AG10803 (cell line): Measurements from ENCODE around the gene KBTBD4.
"Not testable (repeated sequence)": the region's sequence is repeated elsewhere in the genome, so short reads cannot be mapped to it uniquely, and the experiment has no call there.

Source experiments
- DNase-seq: peaks from one replicate; pipeline ENCODE4 v3.0.0; 2010; ENCODE audit warnings: low read depth
- H3K4me3 ChIP-seq: 2 replicates; pipeline ENCODE4 v1.5.1; 2011; ENCODE audit warnings: mild to moderate bottlenecking, low read length, control low read depth
- CTCF ChIP-seq: conservative IDR thresholded peaks from 2 replicates; pipeline ENCODE4 v1.5.1; 2011; ENCODE audit warnings: mild to moderate bottlenecking, low read length, control low read depth, inconsistent platforms

The KBTBD4 gene

DNA sequence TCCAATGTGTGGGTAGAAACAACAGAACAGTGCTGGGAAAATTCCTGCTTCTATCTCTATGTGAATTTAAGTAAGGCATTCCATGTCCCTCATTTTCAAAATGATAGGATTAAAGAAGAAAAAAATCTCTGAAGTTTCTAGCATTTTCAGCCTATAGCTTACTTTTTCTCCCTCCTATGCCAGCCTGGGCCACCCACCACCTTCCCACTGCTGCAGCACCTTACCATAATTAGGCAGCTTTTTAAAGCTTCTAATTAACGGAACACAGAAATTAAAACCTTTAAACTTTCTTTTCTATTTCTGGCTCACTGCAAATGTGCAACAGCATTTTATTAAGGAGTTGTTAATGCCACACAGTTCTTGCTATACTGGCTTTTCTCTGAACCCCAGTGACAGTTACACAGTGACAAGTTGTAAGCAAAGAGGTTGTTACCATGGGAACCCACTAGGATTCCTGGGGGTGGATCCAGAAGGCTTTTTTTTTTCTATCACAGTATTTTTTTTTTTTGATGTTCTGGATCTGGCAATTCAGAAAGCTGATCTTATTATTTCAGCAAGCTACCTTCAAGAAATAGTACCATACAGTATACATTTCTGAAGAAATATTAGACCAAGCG lies 46.1 kb downstream of the KBTBD4 start:
- H3K4me3 ChIP-seq = no peak overlapping the region
- TF ChIP-seq CTCF = no peak
- DNase-seq = no peak

GRCh38 chr11:47531666-47532065 lies 47.1 kb downstream of the KBTBD4 start:
- H3K4me3 ChIP-seq = no peak overlapping the region
- TF ChIP-seq CTCF = no peak
- no peak for DNase-seq

DNA sequence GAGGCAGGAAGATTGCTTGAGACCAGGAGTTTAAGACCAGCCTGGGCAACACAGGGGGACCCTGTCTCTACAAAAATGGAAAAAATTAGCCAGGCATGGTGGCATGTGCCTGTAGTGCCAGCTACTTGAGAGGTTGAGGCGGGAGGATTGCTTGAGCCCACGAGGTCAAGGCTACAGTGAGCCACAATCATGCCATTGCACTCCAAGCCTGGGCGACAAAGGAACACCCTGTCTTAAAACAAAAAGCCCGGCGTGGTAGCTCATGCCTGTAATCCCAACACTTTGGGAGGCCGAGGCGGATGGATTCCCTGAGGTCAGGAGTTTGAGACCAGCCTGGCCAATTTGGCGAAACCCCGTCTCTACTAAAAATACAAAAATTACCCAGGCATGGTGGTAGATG lies 48.0 kb downstream of the KBTBD4 start:
- not testable (repeated sequence) for DNase-seq, H3K4me3 ChIP-seq

DNA sequence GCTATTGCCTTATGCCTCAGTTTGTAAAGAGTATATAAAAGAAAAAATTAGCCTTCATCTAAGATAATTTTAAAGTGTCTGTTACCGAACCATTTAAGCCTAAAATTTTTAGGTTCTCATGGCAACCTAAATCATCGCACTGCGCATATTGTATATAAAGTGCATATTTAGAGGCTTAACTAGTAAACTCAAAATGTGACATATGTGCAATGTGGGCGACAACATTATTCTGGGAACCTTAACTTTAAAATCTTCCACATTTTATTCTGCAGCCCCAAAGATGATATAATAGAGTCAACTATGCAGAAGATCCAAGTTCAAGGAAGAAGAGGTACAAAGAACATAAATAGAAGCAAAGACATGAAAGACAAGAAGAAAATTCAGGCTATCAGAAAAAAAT lies 48.8 kb downstream of the KBTBD4 start:
- TF ChIP-seq CTCF = no peak
- DNase-seq = no peak
- H3K4me3 ChIP-seq = no peak overlapping the region

GRCh38 chr11:47527186-47527585 lies 51.6 kb downstream of the KBTBD4 start:
- DNase-seq = no peak
- no peak overlapping the region for H3K4me3 ChIP-seq
- no peak for TF ChIP-seq CTCF

- not testable (repeated sequence) for DNase-seq, H3K4me3 ChIP-seq
These were observed 52.7 kb downstream of the KBTBD4 start for GRCh38 chr11:47526032-47526431.

DNA sequence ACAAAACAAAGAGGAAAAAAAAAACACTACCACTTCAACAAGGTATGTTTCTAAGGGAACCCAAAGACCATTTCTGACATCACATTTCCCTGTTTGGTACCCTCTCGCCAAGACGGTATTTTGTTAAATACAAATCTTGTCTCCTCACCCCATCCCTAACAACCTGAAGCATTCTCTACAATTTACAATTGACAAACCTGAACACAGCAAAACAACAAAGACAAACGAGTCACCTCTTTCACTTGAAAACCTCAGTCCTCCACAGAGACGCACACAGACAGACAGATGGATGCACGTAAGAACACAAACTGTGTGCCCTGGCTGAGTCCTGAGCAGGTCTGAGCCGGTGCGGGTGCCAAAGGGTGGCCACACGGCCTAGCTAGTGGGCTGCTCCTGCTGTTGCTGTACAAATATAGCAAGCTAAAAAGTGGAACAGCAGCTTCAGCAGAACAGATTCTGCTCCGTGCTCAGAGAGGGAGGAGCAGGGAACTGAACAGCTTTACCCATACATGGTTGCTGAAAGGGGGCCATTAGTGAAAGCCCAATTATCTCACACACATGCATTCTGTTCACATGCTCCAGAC lies 54.4 kb downstream of the KBTBD4 start:
- no peak for TF ChIP-seq CTCF
- H3K4me3 ChIP-seq = no peak overlapping the region

GRCh38 chr11:47523490-47524225 lies 55.1 kb downstream of the KBTBD4 start:
- peak overlapping the region; percentile 15 for H3K4me3 ChIP-seq
- no peak for TF ChIP-seq CTCF
- DNase-seq = peak; percentile 74

More for the DNA sequence above, 54.4 kb downstream of the KBTBD4 start:
- no peak for DNase-seq
